Right lung (tissue), 10 donors: Measurements from ENCODE around the gene YJU2. TPM values are rescaled to one million over a fixed set of nuclear protein-coding genes. Genes with fewer than 3 reads are reported as not detected.
A peak's percentile ranks its signal among the peaks of the same experiment; 100 is the strongest.
"Not testable (repeated sequence)": the region's sequence is repeated elsewhere in the genome, so short reads cannot be mapped to it uniquely, and the experiment has no call there.

Source experiments
- DNase-seq, 2 donors: peaks; one replicate each; pipeline ENCODE4 v3.0.0-alpha.2; 2013
- long read RNA-seq, 8 donors: transcript quantifications; one replicate each; lab custom pipeline, GENCODE V29; 2026
- polyA plus RNA-seq, 5 donors: library from polyadenylated mRNA; unstranded; fragments of 120-200 nt; gene quantifications; one replicate each; pipeline versions ENCODE4 v1.2.1 to v1.2.3, GENCODE V29; 2013; ENCODE audit warnings: inconsistent platforms in 1 of 5, low replicate concordance in 1 of 5; ENCODE audit not compliant: insufficient read length in 5 of 5, insufficient read depth in 1 of 5

YJU2 gene
- 10 to 100 TPM; 14.4 to 23.7 (median 17.6) TPM for polyA plus RNA-seq
- long read RNA-seq, donor 1, transcript YJU2-201 (8 exons, 1,434 nt), result major isoform, 6 of 12 reads
- long read RNA-seq, donor 1, partial matches to known transcripts, result 6 of 12 reads
- long read RNA-seq, donor 1, other reads (novel, unspliced or antisense), result 0 of 12 reads
- long read RNA-seq, donor 2, transcript YJU2-201 (8 exons, 1,434 nt), result major isoform, 6 of 6 reads
- long read RNA-seq, donor 2, partial matches to known transcripts, result 0 of 6 reads
- long read RNA-seq, donor 2, other reads (novel, unspliced or antisense), result 0 of 6 reads
- long read RNA-seq, donor 3, transcript YJU2-201 (8 exons, 1,434 nt), result major isoform, 7 of 209 reads
- long read RNA-seq, donor 3, partial matches to known transcripts, result 202 of 209 reads
- long read RNA-seq, donor 3, other reads (novel, unspliced or antisense), result 0 of 209 reads
- long read RNA-seq, donor 4, transcript YJU2-201 (8 exons, 1,434 nt), result major isoform, 8 of 131 reads
- long read RNA-seq, donor 4, partial matches to known transcripts, result 123 of 131 reads
- long read RNA-seq, donor 4, other reads (novel, unspliced or antisense), result 0 of 131 reads
- long read RNA-seq, donor 5, transcript YJU2-201 (8 exons, 1,434 nt), result major isoform, 15 of 70 reads
- long read RNA-seq, donor 5, partial matches to known transcripts, result 55 of 70 reads
- long read RNA-seq, donor 5, other reads (novel, unspliced or antisense), result 0 of 70 reads
- long read RNA-seq, donor 6, transcript YJU2-201 (8 exons, 1,434 nt), result major isoform, 15 of 89 reads
- long read RNA-seq, donor 6, partial matches to known transcripts, result 69 of 89 reads
- long read RNA-seq, donor 6, other reads (novel, unspliced or antisense), result 5 of 89 reads
- long read RNA-seq, donor 7, transcript YJU2-201 (8 exons, 1,434 nt), result major isoform, 5 of 5 reads
- long read RNA-seq, donor 7, partial matches to known transcripts, result 0 of 5 reads
- long read RNA-seq, donor 7, other reads (novel, unspliced or antisense), result 0 of 5 reads
- long read RNA-seq, donor 8, partial matches to known transcripts, result 0 of 3 reads
- long read RNA-seq, donor 8, other reads (novel, unspliced or antisense), result 0 of 3 reads

GRCh38 chr19:4246767-4247593 is at the start of gene YJU2:
Gene YJU2 (plus strand): TSS chr19:4247080. CDS start chr19:4247147, 67 bp downstream.
- peak; percentile 98 for DNase-seq

DNA sequence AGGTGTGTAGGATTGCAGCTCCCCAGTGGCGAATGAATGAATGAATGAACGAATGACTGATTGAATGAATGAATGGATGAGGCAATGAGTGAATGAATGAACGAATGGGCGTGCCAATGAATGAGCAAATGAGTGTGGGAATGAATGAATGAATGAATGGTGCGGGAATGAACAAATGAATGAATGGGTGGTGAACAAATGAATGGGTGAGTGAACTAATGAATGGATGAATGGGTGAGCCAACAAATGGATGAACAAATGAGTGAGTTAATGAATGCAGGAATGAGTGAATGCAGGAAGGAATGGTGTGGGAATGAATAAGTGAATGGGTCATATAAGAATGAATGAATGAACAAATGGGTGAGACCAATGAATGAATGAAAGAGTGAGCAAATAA is 49.7 kb upstream of the YJU2 start:
- no peak for DNase-seq

DNA sequence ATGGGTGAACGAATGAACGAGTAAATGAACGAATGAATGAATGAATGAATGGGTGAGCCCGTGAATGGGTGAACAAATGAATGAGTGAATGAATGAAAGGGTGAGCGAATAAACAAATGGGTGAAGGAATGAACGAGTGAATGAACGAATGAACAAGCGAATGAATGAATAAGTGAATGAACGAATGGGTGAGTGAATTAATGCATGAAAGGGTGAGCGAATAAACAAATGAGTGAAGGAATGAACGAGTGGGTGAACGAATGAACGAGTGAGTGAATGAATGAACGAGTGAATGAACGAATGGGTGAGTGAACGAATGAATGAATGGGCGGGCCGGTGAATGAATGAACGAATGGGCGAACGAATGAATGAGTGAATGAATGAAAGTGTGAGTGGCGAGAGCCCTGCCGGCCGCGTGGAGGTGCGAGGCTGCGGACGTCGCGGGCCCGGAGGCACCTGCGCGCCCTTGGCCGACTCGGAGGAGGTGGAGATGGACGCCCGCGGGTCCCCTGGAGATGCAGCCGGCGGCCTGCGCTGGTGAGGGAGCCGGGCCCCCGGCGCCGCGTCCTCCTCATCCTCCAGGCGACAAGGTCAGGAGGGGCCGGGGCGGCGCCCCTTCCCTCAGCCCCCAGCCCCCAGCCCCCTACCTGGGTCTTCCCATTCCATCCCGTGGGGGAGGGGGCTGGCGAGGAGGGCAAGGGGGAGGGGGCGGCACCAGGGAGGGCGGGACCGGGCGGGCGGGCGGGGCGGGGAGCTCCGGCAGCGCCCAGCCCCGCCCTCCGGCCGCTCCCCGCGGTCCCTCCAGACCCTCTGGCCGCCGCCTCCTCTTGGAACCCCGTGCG is 49.0 kb upstream of the YJU2 start:
- no peak for DNase-seq

GRCh38 chr19:4198467-4199126 is 48.3 kb upstream of the YJU2 start:
- DNase-seq, result no peak

- no peak for DNase-seq
These were observed 47.1 kb upstream of the YJU2 start for GRCh38 chr19:4199699-4200293.

DNA sequence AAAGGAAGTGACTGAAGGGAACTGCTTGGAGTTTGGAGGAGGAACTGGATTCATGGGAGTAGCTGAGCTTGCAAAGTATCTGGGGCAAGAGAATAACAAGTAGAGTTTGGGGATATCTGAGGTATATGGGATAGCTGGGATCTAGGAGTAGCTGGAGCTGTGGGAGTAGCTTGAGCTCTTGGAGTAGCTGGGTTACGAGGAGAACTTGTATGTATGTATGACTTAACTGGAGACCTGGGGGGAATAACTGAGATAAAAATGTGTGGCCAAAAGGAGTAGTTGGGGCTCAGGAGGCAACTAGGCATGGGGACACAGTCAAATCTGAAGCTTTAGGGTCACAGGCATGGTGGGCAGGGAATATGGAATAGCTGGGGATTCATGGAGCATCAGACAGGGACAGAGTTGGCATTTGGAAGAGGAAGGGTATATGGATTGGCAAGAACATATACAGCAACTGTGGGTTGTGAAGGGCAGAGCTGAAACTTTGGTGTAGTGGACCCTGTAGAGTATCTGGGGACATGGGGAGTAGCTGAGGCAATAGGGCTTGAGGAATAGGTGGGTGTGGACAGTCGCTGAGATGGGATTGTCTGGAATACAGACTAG is 45.8 kb upstream of the YJU2 start:
- DNase-seq, result no peak

GRCh38 chr19:4201798-4202197 is 45.1 kb upstream of the YJU2 start:
- no peak for DNase-seq

DNA sequence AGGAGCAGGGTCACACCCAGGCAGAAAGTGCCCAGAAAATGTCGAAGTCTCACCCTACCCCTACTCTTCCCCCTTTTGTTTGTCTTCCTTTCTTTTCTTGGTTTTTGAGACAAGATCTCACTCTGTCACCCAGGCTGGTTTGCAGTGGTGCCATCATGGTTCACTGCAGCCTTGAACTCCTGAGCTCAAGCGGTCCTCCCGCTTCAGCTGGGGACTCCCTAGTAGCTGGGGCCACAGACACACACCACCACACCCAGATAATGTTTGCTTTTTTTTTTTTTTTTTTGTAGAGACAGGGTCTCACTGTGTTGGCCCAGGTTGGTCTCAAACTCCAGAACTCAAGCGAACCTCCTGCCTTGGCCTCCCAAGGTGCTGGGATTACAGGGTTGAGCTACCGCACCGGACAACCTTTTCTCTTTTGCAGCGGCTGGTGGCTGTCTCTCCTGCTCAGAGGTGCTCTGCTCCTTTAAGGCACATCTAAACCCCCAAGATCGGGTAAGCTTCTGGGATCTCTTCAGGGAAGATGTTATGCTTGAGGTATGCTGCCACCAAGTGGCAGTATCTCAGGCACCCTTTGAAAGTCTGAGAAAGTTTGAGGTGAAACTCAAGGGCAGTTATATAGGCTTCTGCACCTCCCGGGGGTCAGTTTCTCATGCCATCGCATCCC is 39.9 kb upstream of the YJU2 start:
- no peak for DNase-seq

GRCh38 chr19:4208385-4209094 is 38.3 kb upstream of the YJU2 start:
- no peak for DNase-seq

- no peak for DNase-seq
These were observed 36.6 kb upstream of the YJU2 start for GRCh38 chr19:4210166-4210731.

DNA sequence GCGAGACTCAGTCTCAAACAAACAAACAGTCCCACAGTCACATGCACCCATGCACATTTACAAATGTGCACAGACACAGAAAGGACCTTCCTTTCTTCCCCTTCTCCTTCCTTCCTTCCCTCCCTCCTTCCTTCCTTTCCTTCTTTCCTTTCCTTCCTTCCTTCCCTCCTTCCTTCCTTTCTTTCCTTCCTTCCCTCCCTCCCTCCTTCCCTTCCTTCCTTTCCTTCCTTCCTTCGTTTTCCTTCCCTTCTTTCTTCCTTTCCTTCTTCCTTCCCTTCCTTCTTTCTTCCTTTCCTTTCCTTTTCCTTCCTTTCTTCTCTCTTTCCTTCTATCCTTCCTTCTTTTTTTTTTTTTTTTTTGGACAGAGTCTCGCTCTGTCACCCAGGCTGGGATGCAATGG is 33.8 kb upstream of the YJU2 start:
- no peak for DNase-seq

DNA sequence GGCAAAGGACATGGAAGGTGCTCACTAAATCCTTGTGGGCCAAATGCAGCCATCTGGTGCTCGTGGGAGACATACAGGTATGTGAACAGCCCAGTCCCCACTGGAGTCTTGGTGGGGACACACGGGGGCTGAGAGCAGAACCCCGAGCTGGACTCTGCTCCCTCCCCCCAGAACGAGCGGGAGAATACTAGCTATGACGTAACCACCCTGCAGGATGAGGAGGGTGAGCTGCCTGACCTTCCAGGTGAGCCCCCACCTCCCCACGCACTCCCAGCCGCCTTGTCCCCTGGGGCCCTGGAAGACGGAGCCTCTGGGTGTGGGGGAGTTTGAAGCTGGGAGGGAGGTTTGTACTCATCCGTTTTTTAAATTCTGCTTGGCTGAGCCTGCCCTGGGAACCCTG is 31.1 kb upstream of the YJU2 start:
- no peak for DNase-seq

- DNase-seq, result no peak
These were observed 30.0 kb upstream of the YJU2 start for GRCh38 chr19:4216846-4217245.

DNA sequence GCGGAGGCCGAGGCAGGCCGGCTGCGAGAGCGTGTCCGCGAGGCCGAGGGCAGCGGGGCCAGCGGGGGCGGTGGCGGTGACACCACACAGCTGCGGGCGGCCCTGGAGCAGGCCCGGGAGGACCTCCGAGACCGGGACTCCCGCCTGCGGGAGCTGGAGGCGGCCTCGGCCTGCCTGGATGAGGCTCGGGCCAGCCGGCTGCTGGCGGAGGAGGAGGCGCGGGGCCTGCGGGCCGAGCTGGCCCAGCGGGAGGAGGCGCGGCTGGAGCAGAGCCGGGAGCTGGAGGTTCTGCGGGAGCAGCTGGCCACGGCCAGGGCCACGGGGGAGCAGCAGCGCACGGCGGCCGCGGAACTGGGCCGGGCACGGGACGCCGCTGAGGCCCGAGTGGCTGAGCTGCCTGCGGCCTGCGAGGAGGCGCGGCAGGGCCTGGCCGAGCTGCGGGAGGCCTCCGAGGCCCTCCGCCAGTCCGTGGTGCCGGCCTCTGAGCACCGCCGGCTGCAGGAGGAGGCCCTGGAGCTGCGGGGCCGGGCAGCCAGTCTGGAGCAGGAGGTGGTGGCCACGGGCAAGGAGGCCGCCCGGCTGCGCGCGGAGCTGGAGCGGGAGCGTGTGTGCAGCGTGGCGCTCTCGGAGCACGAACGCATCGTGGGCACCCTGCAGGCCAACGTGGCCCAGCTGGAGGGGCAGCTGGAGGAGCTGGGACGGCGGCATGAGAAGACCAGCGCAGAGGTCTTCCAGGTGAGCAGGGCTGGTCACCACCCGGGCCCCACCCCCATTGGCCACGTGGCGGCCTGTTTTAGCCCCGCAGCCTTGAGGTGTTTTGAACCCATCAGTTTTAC is 29.2 kb upstream of the YJU2 start:
- DNase-seq, result no peak

DNA sequence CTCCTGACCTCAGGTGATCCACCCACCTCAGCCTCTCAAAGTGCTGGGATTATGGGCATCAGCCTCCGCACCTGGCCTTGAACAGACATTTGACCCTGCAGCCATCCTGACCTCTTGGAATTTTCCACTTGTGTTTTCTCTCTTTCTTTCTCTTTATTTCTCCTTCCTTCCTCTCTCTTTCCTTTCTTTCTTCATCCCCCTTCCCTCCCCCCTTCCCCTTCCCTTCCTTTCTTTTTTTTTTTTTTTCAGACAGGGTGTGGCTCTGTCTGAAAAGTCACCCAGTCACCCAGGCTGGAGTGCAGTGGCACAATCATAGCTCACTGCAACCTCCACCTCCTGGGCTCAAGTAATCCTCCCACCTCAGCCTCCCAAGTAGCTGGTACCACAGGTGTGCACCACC is 28.4 kb upstream of the YJU2 start:
- DNase-seq, result not testable (repeated sequence)

DNA sequence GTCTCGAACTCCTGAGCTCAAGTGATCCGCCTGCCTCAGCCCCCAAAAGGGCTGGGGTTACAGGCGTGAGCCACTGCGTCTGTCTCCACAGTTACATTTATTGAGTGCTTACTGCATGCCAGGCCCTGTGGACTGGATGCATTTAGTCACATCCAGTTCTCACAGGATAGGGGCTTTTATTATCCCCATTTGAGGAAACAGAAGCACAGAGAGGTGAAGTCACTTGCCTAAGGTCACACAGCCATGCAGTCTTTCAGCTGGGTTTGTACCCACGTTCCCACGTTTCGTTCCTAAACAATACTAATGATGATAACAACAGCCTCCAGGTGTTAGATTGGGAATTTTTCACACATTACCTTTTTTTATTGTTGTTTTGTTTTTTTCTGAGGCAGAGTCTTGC is 26.7 kb upstream of the YJU2 start:
- DNase-seq, result no peak

DNA sequence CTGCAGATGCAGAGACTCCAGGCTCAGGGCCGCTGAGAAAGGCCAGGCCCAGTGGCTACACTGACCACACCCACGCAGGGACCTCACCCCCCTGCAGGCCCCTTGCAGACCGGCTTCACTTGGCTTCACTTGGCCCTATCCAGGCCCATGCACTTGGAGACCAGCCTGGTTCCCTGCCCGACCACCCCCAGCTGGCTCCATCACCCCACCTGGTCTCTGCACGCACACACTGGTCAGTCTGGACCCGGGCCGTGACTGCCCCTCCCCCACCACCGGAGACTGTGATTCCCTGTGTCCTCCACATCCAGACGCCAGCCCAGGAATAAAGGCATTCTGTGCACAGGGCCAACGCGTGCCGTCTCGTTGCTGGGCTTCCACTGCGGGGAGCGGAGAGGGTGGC is 22.4 kb upstream of the YJU2 start:
- DNase-seq, result no peak
